HG02938 (cell line): ENCODE data around the gene C16orf86.

Experiments
- ATAC-seq: cut with Tn5 transposase; IDR thresholded peaks from one replicate; pipeline ENCODE4 v1.9.1; 2021; ENCODE audit warnings: mild to moderate bottlenecking, moderate library complexity; ENCODE audit not compliant: unreplicated experiment

Gene C16orf86

GRCh38 chr16:67666559-67667452 is at the start of gene C16orf86, which contains the start of gene ENKD1:
Gene C16orf86, plus strand, starts transcription at chr16:67666814. Its CDS starts 157 bp downstream, at chr16:67666971.
Gene ENKD1, minus strand, starts transcription at chr16:67666750. Its CDS starts 308 bp downstream, at chr16:67666442.
- peak; percentile 49 for ATAC-seq

GRCh38 chr16:67628216-67628615 is 38.4 kb upstream of the C16orf86 start:
- ATAC-seq, result no peak

- no peak for ATAC-seq
These were observed 34.0 kb upstream of the C16orf86 start for GRCh38 chr16:67632415-67633172.

GRCh38 chr16:67636713-67637112 is 29.9 kb upstream of the C16orf86 start:
- no peak for ATAC-seq

GRCh38 chr16:67637625-67638024 is 29.0 kb upstream of the C16orf86 start:
- ATAC-seq, result no peak

GRCh38 chr16:67641779-67642708 is 24.6 kb upstream of the C16orf86 start:
- no peak for ATAC-seq

- no peak for ATAC-seq
These were observed 22.6 kb upstream of the C16orf86 start for GRCh38 chr16:67644038-67644437.

- no peak for ATAC-seq
These were observed 21.1 kb upstream of the C16orf86 start for GRCh38 chr16:67645397-67646121.

- no peak for ATAC-seq
These were observed 19.4 kb upstream of the C16orf86 start for GRCh38 chr16:67647111-67647651.

- ATAC-seq, result no peak
These were observed 18.9 kb upstream of the C16orf86 start for GRCh38 chr16:67647681-67648080.

GRCh38 chr16:67648088-67648763 is 18.4 kb upstream of the C16orf86 start:
- no peak for ATAC-seq

- ATAC-seq, result no peak
These were observed 17.7 kb upstream of the C16orf86 start for GRCh38 chr16:67648764-67649407.

- ATAC-seq, result no peak
These were observed 17.1 kb upstream of the C16orf86 start for GRCh38 chr16:67649494-67649931.

GRCh38 chr16:67650023-67650422 is 16.6 kb upstream of the C16orf86 start:
- ATAC-seq, result no peak

- ATAC-seq, result no peak
These were observed 15.6 kb upstream of the C16orf86 start for GRCh38 chr16:67651039-67651438.

GRCh38 chr16:67651847-67652246 is 14.8 kb upstream of the C16orf86 start:
- ATAC-seq, result no peak

- no peak for ATAC-seq
These were observed 14.0 kb upstream of the C16orf86 start for GRCh38 chr16:67652578-67653127.

- ATAC-seq, result no peak
These were observed 13.4 kb upstream of the C16orf86 start for GRCh38 chr16:67653128-67653788.
